A375 (cell line): ENCODE data around the gene SLC28A3. TPM values are rescaled to one million over a fixed set of nuclear protein-coding genes. Genes with fewer than 3 reads are reported as not detected.

Experiments used
- total RNA-seq: library from RNA; depleted of rRNA; stranded (reverse); fragments of >200 nt; shearing (Covaris generic); gene quantifications from 2 replicates; pipeline ENCODE4 v1.2.3, GENCODE V29; 2014; rRNA removed

Gene SLC28A3, protein sequence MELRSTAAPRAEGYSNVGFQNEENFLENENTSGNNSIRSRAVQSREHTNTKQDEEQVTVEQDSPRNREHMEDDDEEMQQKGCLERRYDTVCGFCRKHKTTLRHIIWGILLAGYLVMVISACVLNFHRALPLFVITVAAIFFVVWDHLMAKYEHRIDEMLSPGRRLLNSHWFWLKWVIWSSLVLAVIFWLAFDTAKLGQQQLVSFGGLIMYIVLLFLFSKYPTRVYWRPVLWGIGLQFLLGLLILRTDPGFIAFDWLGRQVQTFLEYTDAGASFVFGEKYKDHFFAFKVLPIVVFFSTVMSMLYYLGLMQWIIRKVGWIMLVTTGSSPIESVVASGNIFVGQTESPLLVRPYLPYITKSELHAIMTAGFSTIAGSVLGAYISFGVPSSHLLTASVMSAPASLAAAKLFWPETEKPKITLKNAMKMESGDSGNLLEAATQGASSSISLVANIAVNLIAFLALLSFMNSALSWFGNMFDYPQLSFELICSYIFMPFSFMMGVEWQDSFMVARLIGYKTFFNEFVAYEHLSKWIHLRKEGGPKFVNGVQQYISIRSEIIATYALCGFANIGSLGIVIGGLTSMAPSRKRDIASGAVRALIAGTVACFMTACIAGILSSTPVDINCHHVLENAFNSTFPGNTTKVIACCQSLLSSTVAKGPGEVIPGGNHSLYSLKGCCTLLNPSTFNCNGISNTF
- total RNA-seq: not detected in 2 replicates

DNA sequence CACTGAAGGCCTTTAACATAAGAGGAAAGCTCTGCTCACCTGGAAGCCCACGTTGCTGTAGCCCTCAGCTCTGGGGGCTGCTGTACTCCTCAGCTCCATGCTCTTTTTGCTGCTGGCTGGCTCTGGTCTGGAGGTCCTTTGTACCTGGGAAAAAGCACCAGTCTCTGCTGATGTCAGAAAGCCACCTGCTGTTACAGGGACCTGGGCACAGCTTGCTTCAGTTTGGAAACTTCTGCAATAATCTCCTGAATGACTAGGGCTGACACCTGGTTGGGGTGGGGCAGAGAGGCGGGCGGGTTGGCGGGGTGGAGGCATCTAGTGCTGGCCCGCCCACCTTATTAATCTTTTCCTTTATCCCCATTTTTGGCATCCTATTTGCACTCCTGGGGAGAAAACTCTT, at the start of gene SLC28A3:
Gene SLC28A3, minus strand, starts transcription at position 224 of the 400 bp plus-strand sequence. Its CDS starts 125 bp downstream, at position 99.

